Measurements from ENCODE around the gene BNC2.

Gene BNC2

GRCh38 chr9:16377311-16377710 is 493.2 kb downstream of the BNC2 start:
- no peak for TF ChIP-seq POLR2AphosphoS5 (IDR thresholded peaks at IDR 0.05; ENCODE audit: low read depth, low read length)
- TF ChIP-seq POLR2A (IDR thresholded peaks at IDR 0.05; ENCODE audit: low read depth, low read length) = no peak
- no peak for TF ChIP-seq TAF1 (IDR thresholded peaks at IDR 0.05; ENCODE audit: borderline replicate concordance, low read depth, low read length)
- no peak for FAIRE-seq

DNA sequence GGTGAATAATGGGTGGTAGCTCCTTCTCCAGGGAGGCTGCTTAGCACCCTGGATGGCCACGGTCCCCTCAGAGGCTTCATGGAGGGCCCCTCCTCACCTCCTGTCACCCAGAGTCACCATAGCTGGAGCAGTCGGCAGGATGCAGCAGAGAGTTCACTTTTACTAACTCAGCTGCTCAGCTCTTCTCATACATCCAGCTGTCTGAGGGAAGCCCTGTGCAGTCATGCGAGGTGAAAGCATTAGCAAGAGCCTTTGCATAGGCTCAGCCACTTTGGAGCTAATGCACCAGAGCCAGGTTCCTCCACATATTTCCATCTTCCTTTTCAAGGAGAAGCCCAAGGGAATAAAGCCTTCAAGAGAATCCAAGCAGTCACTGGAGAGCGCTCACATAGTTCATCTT is 499.2 kb downstream of the BNC2 start:
- TF ChIP-seq TAF1 (IDR thresholded peaks at IDR 0.05; ENCODE audit: borderline replicate concordance, low read depth, low read length) (no peak), POLR2AphosphoS5 (IDR thresholded peaks at IDR 0.05; ENCODE audit: low read depth, low read length) (no peak), POLR2A (IDR thresholded peaks at IDR 0.05; ENCODE audit: low read depth, low read length) (no peak)
- DNase-seq (ENCODE audit: insufficient read length) (no peak), FAIRE-seq (no peak)

More at GRCh38 chr9:16377311-16377710, 493.2 kb downstream of the BNC2 start:
- DNase-seq (ENCODE audit: insufficient read length) = no peak

DNA sequence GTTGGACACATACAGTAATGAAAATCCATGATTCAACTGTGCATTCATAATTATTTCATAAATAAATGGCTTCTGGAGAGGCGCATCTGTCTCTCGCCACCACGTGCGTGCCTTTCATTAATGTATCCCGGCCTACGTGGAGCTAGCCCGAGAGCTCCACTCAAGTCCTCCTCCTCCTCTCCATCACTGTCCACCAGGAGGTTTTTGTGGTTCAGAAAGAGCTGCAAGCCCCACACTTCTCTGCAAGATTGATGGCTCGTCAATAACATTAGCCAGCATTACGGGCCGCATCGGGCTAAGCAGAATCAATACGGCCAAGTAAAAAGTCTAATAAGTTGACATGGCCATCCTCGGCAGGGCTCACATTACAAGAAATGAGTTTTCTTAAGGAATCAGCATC is 499.8 kb downstream of the BNC2 start:
- no peak for TF ChIP-seq POLR2A (IDR thresholded peaks at IDR 0.05; ENCODE audit: low read depth, low read length)
- TF ChIP-seq TAF1 (IDR thresholded peaks at IDR 0.05; ENCODE audit: borderline replicate concordance, low read depth, low read length) = no peak
- no peak for TF ChIP-seq POLR2AphosphoS5 (IDR thresholded peaks at IDR 0.05; ENCODE audit: low read depth, low read length)
- no peak for FAIRE-seq
- DNase-seq (ENCODE audit: insufficient read length) = no peak

DNA sequence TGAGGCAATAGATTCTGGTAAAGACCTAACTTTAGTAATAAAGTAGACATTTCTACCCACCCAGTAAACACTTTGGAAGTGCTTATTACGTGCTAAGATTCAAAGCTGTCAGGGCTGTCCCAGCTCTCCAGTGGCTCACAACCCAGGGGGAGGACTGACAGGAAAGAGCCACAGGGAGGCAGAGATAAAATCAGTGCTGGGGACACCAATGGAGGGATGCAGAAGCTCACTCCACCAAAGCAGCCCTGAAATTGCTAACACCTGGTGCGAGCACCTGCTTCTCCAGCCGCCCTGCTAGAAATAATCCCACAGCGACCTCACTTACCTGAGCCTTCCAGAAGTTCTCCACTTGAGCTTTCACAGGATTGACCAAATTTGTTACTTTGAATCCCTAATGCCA is 501.0 kb downstream of the BNC2 start:
- no peak for FAIRE-seq
- DNase-seq (ENCODE audit: insufficient read length) = no peak
- TF ChIP-seq POLR2A (IDR thresholded peaks at IDR 0.05; ENCODE audit: low read depth, low read length) (no peak), TAF1 (IDR thresholded peaks at IDR 0.05; ENCODE audit: borderline replicate concordance, low read depth, low read length) (no peak), POLR2AphosphoS5 (IDR thresholded peaks at IDR 0.05; ENCODE audit: low read depth, low read length) (no peak)

GRCh38 chr9:16368237-16369087 is 502.0 kb downstream of the BNC2 start:
- TF ChIP-seq POLR2A (IDR thresholded peaks at IDR 0.05; ENCODE audit: low read depth, low read length) (no peak), POLR2AphosphoS5 (IDR thresholded peaks at IDR 0.05; ENCODE audit: low read depth, low read length) (no peak), TAF1 (IDR thresholded peaks at IDR 0.05; ENCODE audit: borderline replicate concordance, low read depth, low read length) (no peak)
- FAIRE-seq (no peak), DNase-seq (ENCODE audit: insufficient read length) (no peak)

DNA sequence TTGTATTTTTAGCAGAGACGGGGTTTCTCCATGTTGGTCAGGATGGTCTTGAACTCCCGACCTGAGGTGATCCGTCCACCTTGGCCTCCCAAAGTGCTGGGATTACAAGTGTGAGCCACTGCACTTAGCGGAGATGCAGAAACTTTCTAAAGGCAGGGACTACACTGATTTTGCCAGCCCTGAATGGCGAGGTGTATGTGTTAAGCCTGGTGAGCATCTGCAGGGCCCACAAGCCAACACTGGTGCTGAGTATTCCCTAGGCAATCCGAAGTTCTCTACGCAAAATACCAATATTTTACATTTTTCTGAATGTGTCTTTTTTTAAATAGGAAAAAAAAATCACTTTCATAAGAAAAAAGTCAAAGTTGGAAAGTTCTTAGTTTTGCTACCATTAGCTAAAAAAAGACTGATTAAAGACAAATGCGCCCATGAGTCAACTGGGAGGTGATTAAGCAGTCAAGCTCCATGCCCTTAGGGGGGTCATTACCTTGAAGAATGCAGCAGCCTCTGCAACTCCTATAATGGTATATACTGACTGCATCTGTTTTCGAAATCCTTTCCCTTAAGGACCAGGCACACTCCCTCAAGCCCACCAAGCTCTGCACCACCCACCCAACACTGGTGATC is 502.8 kb downstream of the BNC2 start:
- TF ChIP-seq TAF1 (IDR thresholded peaks at IDR 0.05; ENCODE audit: borderline replicate concordance, low read depth, low read length) = no peak
- TF ChIP-seq POLR2AphosphoS5 (IDR thresholded peaks at IDR 0.05; ENCODE audit: low read depth, low read length) = no peak
- TF ChIP-seq POLR2A (IDR thresholded peaks at IDR 0.05; ENCODE audit: low read depth, low read length) = no peak
- FAIRE-seq = no peak
- no peak for DNase-seq (ENCODE audit: insufficient read length)

- TF ChIP-seq TAF1 (IDR thresholded peaks at IDR 0.05; ENCODE audit: borderline replicate concordance, low read depth, low read length) (no peak), POLR2A (IDR thresholded peaks at IDR 0.05; ENCODE audit: low read depth, low read length) (no peak)
- DNase-seq (ENCODE audit: insufficient read length) (no peak), FAIRE-seq (no peak)
Observed at GRCh38 chr9:16364347-16364746, 506.1 kb downstream of the BNC2 start.

GRCh38 chr9:16363916-16364315 is 506.6 kb downstream of the BNC2 start:
- TF ChIP-seq POLR2A (IDR thresholded peaks at IDR 0.05; ENCODE audit: low read depth, low read length) (no peak), TAF1 (IDR thresholded peaks at IDR 0.05; ENCODE audit: borderline replicate concordance, low read depth, low read length) (no peak), POLR2AphosphoS5 (IDR thresholded peaks at IDR 0.05; ENCODE audit: low read depth, low read length) (no peak)
- DNase-seq (ENCODE audit: insufficient read length) (no peak), FAIRE-seq (no peak)

- TF ChIP-seq POLR2A (IDR thresholded peaks at IDR 0.05; ENCODE audit: low read depth, low read length) (no peak), TAF1 (IDR thresholded peaks at IDR 0.05; ENCODE audit: borderline replicate concordance, low read depth, low read length) (no peak), POLR2AphosphoS5 (IDR thresholded peaks at IDR 0.05; ENCODE audit: low read depth, low read length) (no peak)
- DNase-seq (ENCODE audit: insufficient read length) = no peak
- no peak for FAIRE-seq
Observed at GRCh38 chr9:16363073-16363781, 507.2 kb downstream of the BNC2 start.

DNA sequence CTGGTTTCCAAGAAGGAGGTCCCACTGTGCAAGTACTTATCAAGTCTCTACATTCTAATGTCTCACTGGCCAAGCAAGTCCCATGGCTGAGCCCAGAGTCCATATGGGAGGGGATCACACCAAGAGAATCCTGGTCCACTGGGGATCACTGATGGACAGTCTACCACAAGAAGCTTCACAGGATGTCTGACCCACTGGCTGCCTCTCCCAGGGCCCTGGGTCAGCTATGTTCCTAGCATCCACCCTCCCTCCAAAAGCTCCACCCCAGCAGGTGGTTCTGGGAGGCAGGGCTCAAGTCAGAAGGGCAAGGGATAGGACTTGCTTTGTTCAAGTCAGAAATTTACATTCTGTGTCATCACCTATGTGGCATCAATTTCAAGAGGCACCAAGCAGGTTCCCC is 508.5 kb downstream of the BNC2 start:
- DNase-seq (ENCODE audit: insufficient read length) = no peak
- FAIRE-seq = no peak
- TF ChIP-seq POLR2AphosphoS5 (IDR thresholded peaks at IDR 0.05; ENCODE audit: low read depth, low read length) = no peak

DNA sequence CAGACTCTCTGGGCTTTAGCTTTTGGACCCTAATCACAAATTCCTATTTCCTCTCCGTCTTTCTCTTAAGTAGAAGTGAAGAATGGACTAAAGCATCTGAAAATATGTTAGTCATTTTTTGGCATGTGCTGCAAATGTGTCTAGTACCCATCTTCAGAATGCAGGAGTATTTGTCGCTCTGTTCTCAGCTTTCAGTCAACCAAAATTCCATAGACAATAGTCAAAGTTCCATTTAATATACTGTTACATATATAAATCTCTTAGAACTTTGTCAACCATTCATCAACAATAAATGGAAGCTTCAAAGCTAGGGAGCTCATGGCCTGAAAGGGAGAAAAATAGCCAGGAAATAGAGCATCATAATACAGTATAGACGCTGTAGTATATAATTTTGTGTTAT is 509.4 kb downstream of the BNC2 start:
- TF ChIP-seq TAF1 (IDR thresholded peaks at IDR 0.05; ENCODE audit: borderline replicate concordance, low read depth, low read length) (no peak), POLR2AphosphoS5 (IDR thresholded peaks at IDR 0.05; ENCODE audit: low read depth, low read length) (no peak), POLR2A (IDR thresholded peaks at IDR 0.05; ENCODE audit: low read depth, low read length) (no peak)
- DNase-seq (ENCODE audit: insufficient read length) = no peak
- FAIRE-seq = no peak

DNA sequence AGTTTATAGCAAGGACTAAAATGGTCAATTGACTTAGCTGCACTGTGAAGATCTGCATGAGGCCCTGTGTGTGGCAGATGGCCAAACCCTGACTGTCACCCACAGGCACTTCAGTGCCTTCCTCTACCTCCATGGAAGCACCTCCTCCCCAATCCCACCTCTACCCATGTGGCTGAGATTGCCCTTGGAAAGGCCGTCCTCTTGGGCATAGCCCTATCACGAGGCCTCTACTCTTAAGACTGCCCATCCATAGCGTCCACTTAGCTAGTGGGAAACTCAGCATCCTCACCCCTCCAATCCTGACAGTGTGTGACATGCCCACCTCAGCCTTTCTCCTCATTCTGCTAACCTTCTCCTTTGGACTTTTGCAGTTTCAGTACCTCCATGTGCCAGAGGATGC is 510.2 kb downstream of the BNC2 start:
- DNase-seq (ENCODE audit: insufficient read length) (no peak), FAIRE-seq (no peak)
- TF ChIP-seq POLR2AphosphoS5 (IDR thresholded peaks at IDR 0.05; ENCODE audit: low read depth, low read length) = no peak
- no peak for TF ChIP-seq TAF1 (IDR thresholded peaks at IDR 0.05; ENCODE audit: borderline replicate concordance, low read depth, low read length)
- no peak for TF ChIP-seq POLR2A (IDR thresholded peaks at IDR 0.05; ENCODE audit: low read depth, low read length)

Data from GM12892 (cell line).